GM20000 (cell line): Measurements from ENCODE around the gene C13orf46.

ENCODE experiments used
- DNase-seq: peaks from one replicate; pipeline ENCODE4 v3.0.0; 2012; ENCODE audit warnings: low spot score
- CTCF ChIP-seq: IDR thresholded peaks from 2 replicates; pipeline ENCODE4 v1.5.1; 2012; ENCODE audit warnings: mild to moderate bottlenecking, control low read depth; ENCODE audit errors: extremely low read depth, missing control alignments

C13orf46 gene

GRCh38 chr13:114013952-114014629 is 40.2 kb upstream of the C13orf46 start:
- no peak for DNase-seq
- TF ChIP-seq CTCF: no peak

GRCh38 chr13:114013336-114013735 is 39.5 kb upstream of the C13orf46 start:
- TF ChIP-seq CTCF: no peak
- no peak for DNase-seq

GRCh38 chr13:114012921-114013320 is 39.0 kb upstream of the C13orf46 start:
- no peak for TF ChIP-seq CTCF
- no peak for DNase-seq

GRCh38 chr13:114012141-114012540 is 38.3 kb upstream of the C13orf46 start:
- DNase-seq: no peak
- no peak for TF ChIP-seq CTCF

- TF ChIP-seq CTCF: no peak
- no peak for DNase-seq
Measured at GRCh38 chr13:114011226-114011625, 37.4 kb upstream of the C13orf46 start.

GRCh38 chr13:114010401-114011101 is 36.7 kb upstream of the C13orf46 start:
- DNase-seq: peak; percentile 70
- no peak for TF ChIP-seq CTCF

GRCh38 chr13:114009590-114010400 is 35.9 kb upstream of the C13orf46 start:
- no peak for DNase-seq
- no peak for TF ChIP-seq CTCF
